ENCODE measurements around the gene GPR55. TPM values are rescaled to one million over a fixed set of nuclear protein-coding genes. Genes with fewer than 3 reads are reported as not detected.

The GPR55 gene
- total and polyA plus RNA-seq, 2 of the 8 experiments (the other 6 are each of a cell fraction or from before 2014, with no cell fraction given), result not detected

GRCh38 chr2:230927711-230928341, 2.8 kb upstream of the GPR55 start (continued):
- no peak for TF ChIP-seq MAX (IDR thresholded peaks at IDR 0.05)
- no peak for TF ChIP-seq KDM5A (IDR thresholded peaks at IDR 0.05; ENCODE audit: low read length)
- no peak for TF ChIP-seq ATF3 (IDR thresholded peaks at IDR 0.05; ENCODE audit: insufficient read depth, low read depth, low read length)
- no peak for TF ChIP-seq RFX5 (IDR thresholded peaks at IDR 0.05; ENCODE audit: borderline replicate concordance, low read depth, low read length)
- TF ChIP-seq CHD7 (IDR thresholded peaks at IDR 0.05; ENCODE audit: insufficient replicate concordance, low read length), result no peak
- no peak for TF ChIP-seq CHD1 (IDR thresholded peaks at IDR 0.05; ENCODE audit: low read depth, low read length)
- TF ChIP-seq ATF2 (IDR thresholded peaks at IDR 0.05; ENCODE audit: low read length), result no peak
- TF ChIP-seq CREB1 (IDR thresholded peaks at IDR 0.05), result no peak

Measured in H1 (cell line).